SU-DHL-6 (cell line): ENCODE results near the gene HAVCR2.

Source experiments
- CTCF ChIP-seq: fragments of 200-600 bp; sonication (generic); IDR thresholded peaks from one replicate; pipeline ENCODE4 v1.5.1; 2017; ENCODE audit warnings: antibody characterized with exemption, mild to moderate bottlenecking, low read length, moderate library complexity; ENCODE audit not compliant: insufficient read depth, poor library complexity, severe bottlenecking
- EZH2phosphoT487 ChIP-seq: fragments of 200-600 bp; sonication (generic), shearing (Covaris generic); conservative IDR thresholded peaks from 2 replicates; pipeline ENCODE4 v1.6.1; 2018; ENCODE audit warnings: mild to moderate bottlenecking, antibody characterized with exemption, low read length, moderate library complexity, mixed read lengths

GRCh38 chr5:157046041-157046440 lies 62.8 kb downstream of the HAVCR2 start:
- TF ChIP-seq CTCF (no peak), EZH2phosphoT487 (no peak)
